Colonic mucosa (tissue), 4 donors: ENCODE data around the gene SAXO2. TPM values are rescaled to one million over a fixed set of nuclear protein-coding genes. Genes with fewer than 3 reads are reported as not detected.
"Not testable (repeated sequence)": the region's sequence is repeated elsewhere in the genome, so short reads cannot be mapped to it uniquely, and the experiment has no call there.

Experiments used
- DNase-seq: peaks from one replicate; pipeline ENCODE4 v3.0.0-alpha.2; 2020
- H3K27ac ChIP-seq: fragments of 200-600 bp; one replicate; pipeline ENCODE4 v1.8.0; 2021
- H3K27me3 ChIP-seq: fragments of 200-600 bp; one replicate; pipeline ENCODE4 v1.8.0; 2021
- H3K36me3 ChIP-seq: fragments of 200-600 bp; one replicate; pipeline ENCODE4 v1.8.0; 2021
- H3K4me1 ChIP-seq: fragments of 200-600 bp; one replicate; pipeline ENCODE4 v1.8.0; 2021; ENCODE audit warnings: mild to moderate bottlenecking
- H3K4me3 ChIP-seq: fragments of 200-600 bp; one replicate; pipeline ENCODE4 v1.8.0; 2021
- H3K9ac ChIP-seq, 2 donors: one replicate each; pipeline ENCODE4 v1.7.0; 2013; ENCODE audit warnings: control low read depth in 2 of 2, low read depth in 2 of 2, low read length in 2 of 2
- H3K9me3 ChIP-seq: fragments of 200-600 bp; one replicate; pipeline ENCODE4 v1.8.0; 2021
- CTCF ChIP-seq: fragments of 200-600 bp; IDR thresholded peaks from one replicate; pipeline ENCODE4 v1.8.0; 2022; ENCODE audit warnings: antibody characterized with exemption, mild to moderate bottlenecking
- intact Hi-C: fragments of 100-400 bp; cut with DNase I; formaldehyde crosslinking; loops from one replicate; pipeline ENCODE4 v1.14.1; 2022
- total RNA-seq, 2 donors: library from RNA; stranded (reverse); fragmentation: NEBNext Ultra II Directional in 1 of 2; extraction: Animal tissue kit (Norgen Biotek cat#: 25700) in 1 of 2; gene quantifications; one replicate each; pipeline ENCODE4 v1.2.1, GENCODE V29; 2021
- donor health status: healthy.
- donor health status: DM: no; HTN: no; CAD: no.
- donor health status: DM: no; HTN: no; CAD: no.

SAXO2 gene
- total RNA-seq, 2 donors from 2014 or later = 0.67 to 0.93 TPM

GRCh38 chr15:82313446-82313845, 50.8 kb downstream of the SAXO2 start:
- H3K9ac ChIP-seq = no peak overlapping the region
- no peaks in the 10 kb centered on the region for H3K4me1 ChIP-seq
- H3K4me3 ChIP-seq = no peak overlapping the region
- no peak for DNase-seq
- H3K36me3 ChIP-seq = no peaks in the 10 kb centered on the region
- H3K27ac ChIP-seq = no peak overlapping the region
- intact Hi-C loops = no loop called here
- H3K9me3 ChIP-seq = no peaks in the 10 kb centered on the region
- no peaks in the 10 kb centered on the region for H3K27me3 ChIP-seq
- TF ChIP-seq CTCF = no peak

- H3K4me3 ChIP-seq, H3K27me3 ChIP-seq, H3K4me1 ChIP-seq, intact Hi-C loops, DNase-seq, H3K9ac ChIP-seq, H3K9me3 ChIP-seq, H3K36me3 ChIP-seq, H3K27ac ChIP-seq: not testable (repeated sequence)
Observed at GRCh38 chr15:82313951-82314768, 51.5 kb downstream of the SAXO2 start.

GRCh38 chr15:82314769-82315518, 52.3 kb downstream of the SAXO2 start:
- H3K4me1 ChIP-seq = no peaks in the 10 kb centered on the region
- no peak for DNase-seq
- no peak overlapping the region for H3K27ac ChIP-seq
- H3K9me3 ChIP-seq = no peaks in the 10 kb centered on the region
- intact Hi-C loops = no loop called here
- H3K36me3 ChIP-seq = no peaks in the 10 kb centered on the region
- no peak for TF ChIP-seq CTCF
- H3K4me3 ChIP-seq = no peak overlapping the region
- no peak overlapping the region for H3K9ac ChIP-seq
- H3K27me3 ChIP-seq = no peaks in the 10 kb centered on the region

- TF ChIP-seq CTCF = no peak
- Histone ChIP-seq H3K9ac (no peak overlapping the region), H3K9me3 (no peaks in the 10 kb centered on the region), H3K36me3 (no peaks in the 10 kb centered on the region), H3K27ac (no peak overlapping the region), H3K27me3 (no peaks in the 10 kb centered on the region), H3K4me1 (no peaks in the 10 kb centered on the region), H3K4me3 (no peak overlapping the region)
- DNase-seq = no peak
- intact Hi-C loops = no loop called here
Observed at GRCh38 chr15:82315519-82316246, 53.1 kb downstream of the SAXO2 start.

GRCh38 chr15:82316247-82317090, 53.9 kb downstream of the SAXO2 start:
- H3K4me3 ChIP-seq, H3K9ac ChIP-seq, DNase-seq, intact Hi-C loops, H3K27me3 ChIP-seq, H3K4me1 ChIP-seq, H3K27ac ChIP-seq, H3K36me3 ChIP-seq, H3K9me3 ChIP-seq: not testable (repeated sequence)

- intact Hi-C loops = no loop called here
- Histone ChIP-seq H3K9ac (no peak overlapping the region), H3K4me1 (no peaks in the 10 kb centered on the region), H3K27ac (no peak overlapping the region), H3K9me3 (no peaks in the 10 kb centered on the region), H3K36me3 (no peaks in the 10 kb centered on the region), H3K27me3 (no peaks in the 10 kb centered on the region), H3K4me3 (no peak overlapping the region)
- DNase-seq = no peak
- no peak for TF ChIP-seq CTCF
Observed at GRCh38 chr15:82317091-82317489, 54.5 kb downstream of the SAXO2 start.

- H3K27me3 ChIP-seq, H3K4me3 ChIP-seq, H3K27ac ChIP-seq, H3K9ac ChIP-seq, DNase-seq, intact Hi-C loops, H3K36me3 ChIP-seq, H3K9me3 ChIP-seq, H3K4me1 ChIP-seq: not testable (repeated sequence)
Observed at GRCh38 chr15:82317516-82317915, 54.9 kb downstream of the SAXO2 start.

GRCh38 chr15:82318281-82318680, 55.7 kb downstream of the SAXO2 start:
- H3K4me3 ChIP-seq, intact Hi-C loops, H3K27ac ChIP-seq, H3K9ac ChIP-seq, H3K36me3 ChIP-seq, DNase-seq, H3K9me3 ChIP-seq, H3K27me3 ChIP-seq, H3K4me1 ChIP-seq: not testable (repeated sequence)
